GM12878 (cell line): ENCODE measurements around the gene GRIN2D.

ENCODE experiments used
- CHD2 ChIP-seq: IDR thresholded peaks from 2 replicates; pipeline ENCODE4 v1.6.1; 2011; ENCODE audit warnings: low read depth, low read length, improper control_type of control experiment, borderline replicate concordance
- IRF4 ChIP-seq: IDR thresholded peaks from 2 replicates; pipeline ENCODE4 v1.6.1; 2011; ENCODE audit warnings: low read depth, low read length
- NFXL1 ChIP-seq: fragments of 450-650 bp; IDR thresholded peaks from 2 replicates; pipeline ENCODE4 v1.6.1; 2017; ENCODE audit warnings: antibody characterized with exemption, mild to moderate bottlenecking, borderline replicate concordance
- NKRF ChIP-seq: fragments of 450-650 bp; conservative IDR thresholded peaks from 2 replicates; pipeline ENCODE4 v1.6.1; 2017; ENCODE audit warnings: mild to moderate bottlenecking, moderate library complexity
- POLR2AphosphoS5 ChIP-seq: IDR thresholded peaks from 2 replicates; pipeline ENCODE4 v1.6.1; 2011; ENCODE audit warnings: mild to moderate bottlenecking, low read length, inconsistent platforms
- RB1 ChIP-seq: fragments of 450-650 bp; formaldehyde crosslinking; IDR thresholded peaks from 2 replicates; pipeline ENCODE4 v1.6.1; 2017; ENCODE audit warnings: mild to moderate bottlenecking, borderline replicate concordance
- RCOR1 ChIP-seq: conservative IDR thresholded peaks from 2 replicates; pipeline ENCODE4 v1.6.1; 2012; ENCODE audit warnings: low read depth, low read length, improper control_type of control experiment
- RFX5 ChIP-seq: IDR thresholded peaks from 2 replicates; pipeline ENCODE4 v1.6.1; 2011; ENCODE audit warnings: low read depth, low read length, improper control_type of control experiment
- SP1 ChIP-seq: IDR thresholded peaks from one replicate; pipeline ENCODE4 v1.6.1; 2011; ENCODE audit warnings: low read depth, low read length
- SREBF1 ChIP-seq: IDR thresholded peaks from 2 replicates; pipeline ENCODE4 v1.6.1; 2012; ENCODE audit warnings: mild to moderate bottlenecking, low read length
- SREBF2 ChIP-seq: IDR thresholded peaks from 2 replicates; pipeline ENCODE4 v1.6.1; 2012; ENCODE audit warnings: mild to moderate bottlenecking, low read length
- TARDBP ChIP-seq: IDR thresholded peaks from 2 replicates; pipeline ENCODE4 v1.6.1; 2016; ENCODE audit warnings: borderline replicate concordance
- ZNF207 ChIP-seq: fragments of 450-650 bp; IDR thresholded peaks from 2 replicates; pipeline ENCODE4 v1.6.1; 2014; ENCODE audit warnings: antibody characterized with exemption, mild to moderate bottlenecking, borderline replicate concordance
- ZNF274 ChIP-seq: IDR thresholded peaks from one replicate; pipeline ENCODE4 v1.8.0; 2011; ENCODE audit not compliant: insufficient read length, insufficient read depth

- TF ChIP-seq SREBF2 = no peak
- TF ChIP-seq CHD2 = no peak
- no peak for TF ChIP-seq ZNF207
- TF ChIP-seq SP1 = no peak
- no peak for TF ChIP-seq RFX5
- no peak for TF ChIP-seq RCOR1
- no peak for TF ChIP-seq ZNF274
- no peak for TF ChIP-seq POLR2AphosphoS5
- TF ChIP-seq SREBF1 = no peak
- TF ChIP-seq TARDBP = no peak
- TF ChIP-seq NKRF = no peak
- no peak for TF ChIP-seq RB1
- no peak for TF ChIP-seq NFXL1
- TF ChIP-seq IRF4 = no peak
Measured at GRCh38 chr19:48379058-48379457, 14.4 kb upstream of the GRIN2D start.
